Stimulated activated CD8-positive, alpha-beta memory T cell treated with anti-CD3 and anti-CD28 coated beads, Interleukin-12 subunit alpha, Interleukin-12 subunit beta, amount 100 ng/mL, for 4 hours (primary cell): ENCODE data around the gene PPM1G.
A peak's percentile ranks its signal among the peaks of the same experiment; 100 is the strongest.
"Not testable (repeated sequence)": the region's sequence is repeated elsewhere in the genome, so short reads cannot be mapped to it uniquely, and the experiment has no call there.

ENCODE experiments used
- DNase-seq: peaks from one replicate; pipeline ENCODE4 v3.0.0-alpha.2; 2020; ENCODE audit warnings: low read depth

PPM1G gene

GRCh38 chr2:27409321-27410073 is at the start of gene PPM1G:
PPM1G (minus strand) TSS chr2:27409591; CDS start chr2:27409422, 169 bp downstream.
- DNase-seq: peak; percentile 95

GRCh38 chr2:27453968-27454367 is 44.6 kb upstream of the PPM1G start:
- DNase-seq: no peak

GRCh38 chr2:27451095-27451494 is 41.7 kb upstream of the PPM1G start:
- DNase-seq: no peak

- DNase-seq: no peak
These were observed 39.0 kb upstream of the PPM1G start for GRCh38 chr2:27448381-27448780.

GRCh38 chr2:27446057-27446456 is 36.7 kb upstream of the PPM1G start:
- DNase-seq: no peak

- DNase-seq: no peak
These were observed 36.2 kb upstream of the PPM1G start for GRCh38 chr2:27445615-27446014.

- no peak for DNase-seq
These were observed 35.8 kb upstream of the PPM1G start for GRCh38 chr2:27445155-27445554.

GRCh38 chr2:27442920-27443282 is 33.5 kb upstream of the PPM1G start:
- no peak for DNase-seq

GRCh38 chr2:27441958-27442919 is 32.8 kb upstream of the PPM1G start, which contains the start of gene KRTCAP3:
KRTCAP3 (plus strand) TSS chr2:27442381; CDS start chr2:27442413, 32 bp downstream.
- DNase-seq: peak; percentile 17

- no peak for DNase-seq
These were observed 32.0 kb upstream of the PPM1G start for GRCh38 chr2:27441226-27441926.

- DNase-seq: no peak
These were observed 26.2 kb upstream of the PPM1G start for GRCh38 chr2:27435628-27436027.

- no peak for DNase-seq
These were observed 22.0 kb upstream of the PPM1G start for GRCh38 chr2:27431395-27431794.

- DNase-seq: peak; percentile 65
These were observed 19.7 kb upstream of the PPM1G start for GRCh38 chr2:27428978-27429541.

- peak; percentile 87 for DNase-seq
These were observed 19.0 kb upstream of the PPM1G start, which contains the start of gene NRBP1 for GRCh38 chr2:27428213-27428977. NRBP1 (plus strand) TSS chr2:27428631; CDS start chr2:27433274, 4,643 bp downstream.

- no peak for DNase-seq
These were observed 18.4 kb upstream of the PPM1G start for GRCh38 chr2:27427863-27428212.

- DNase-seq: not testable (repeated sequence)
These were observed 15.6 kb upstream of the PPM1G start for GRCh38 chr2:27425039-27425438.

GRCh38 chr2:27422958-27423357 is 13.6 kb upstream of the PPM1G start:
- DNase-seq: no peak

GRCh38 chr2:27421660-27422250 is 12.4 kb upstream of the PPM1G start:
- no peak for DNase-seq

GRCh38 chr2:27420996-27421395 is 11.6 kb upstream of the PPM1G start:
- no peak for DNase-seq

- no peak for DNase-seq
These were observed 6.8 kb upstream of the PPM1G start for GRCh38 chr2:27416151-27416550.
